ENCODE measurements around the gene MED13L. TPM values are rescaled to one million over a fixed set of nuclear protein-coding genes. Genes with fewer than 3 reads are reported as not detected.

The MED13L gene
- total and polyA plus RNA-seq, 2 of the 8 experiments (the other 6 are each of a cell fraction or from before 2014, with no cell fraction given) = 15.9 to 51.7 TPM

DNA sequence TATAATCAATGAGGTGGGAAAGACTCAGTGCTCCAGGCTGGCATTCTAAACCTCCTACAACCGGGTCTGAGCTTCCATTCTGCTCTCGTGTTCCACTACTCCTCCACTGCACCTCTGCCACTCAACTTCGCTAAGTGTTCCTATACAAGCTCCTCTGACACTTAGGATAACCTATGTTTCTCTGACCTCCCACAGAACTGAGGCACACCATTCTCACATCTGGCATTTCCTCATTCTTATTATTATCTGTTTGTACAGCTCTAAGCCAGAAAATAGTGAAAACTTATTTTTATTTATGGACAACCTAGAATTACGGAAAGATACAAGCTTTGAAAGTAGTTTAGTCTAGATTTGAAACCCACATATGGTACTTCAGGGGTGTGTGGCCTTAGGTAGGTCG, 127.0 kb downstream of the MED13L start:
- H4K5ac ChIP-seq (ENCODE audit: insufficient read length, low read depth, low read length) = no peak overlapping the region
- H3K4me1 ChIP-seq (replicated peaks in 1 of 4; ENCODE audit: control insufficient read depth in 3 of 4, insufficient read depth in 4 of 4, low read length in 3 of 4) = peaks cover 0 to 18% (median 8%) of the 10 kb centered on the region in 4 experiments; a peak in 3 of 7 replicates
- ChIA-PET CTCF (ENCODE audit: partially characterized antibody) (interaction anchor here (0.6 to 1.1 kb wide), 2 partner anchors 13 to 105 kb away, joined by 3 read pairs; no protein-coding TSS in a partner anchor), POLR2A (ENCODE audit: partially characterized antibody) (no interaction called here)
- no peak overlapping the region for H3K4me2 ChIP-seq (ENCODE audit: insufficient read depth in 1 of 2, low read depth in 2 of 2, low read length in 2 of 2)
- DNase-seq (ENCODE audit: low read depth in 1 of 2, low spot score in 2 of 2) = no peak
- no peak overlapping the region for H3K23ac ChIP-seq (ENCODE audit: insufficient read length)
- no peak overlapping the region for H2BK5ac ChIP-seq (ENCODE audit: low read depth, low read length)
- H3K14ac ChIP-seq (ENCODE audit: insufficient read length) = no peak overlapping the region
- H4K8ac ChIP-seq (ENCODE audit: extremely low read depth, insufficient read depth, low read length) = no peak overlapping the region
- H3K18ac ChIP-seq (ENCODE audit: extremely low read depth, low read length) = no peak overlapping the region
- H3K27me3 ChIP-seq (replicated peaks in 1 of 4; ENCODE audit: control insufficient read depth in 3 of 4, extremely low read depth in 1 of 4, insufficient read depth in 3 of 4, low read length in 3 of 4) = no peaks in the 10 kb centered on the region
- no peak overlapping the region for H3K9ac ChIP-seq (replicated peaks in 1 of 4; ENCODE audit: extremely low read depth in 1 of 4, low read depth in 3 of 4, low read length in 3 of 4)
- no peak overlapping the region for H2BK120ac ChIP-seq (replicated peaks; ENCODE audit: low read depth, low read length)
- no peaks in the 10 kb centered on the region for H3K9me3 ChIP-seq (ENCODE audit: insufficient read depth in 2 of 2, low read depth in 1 of 2, low read length in 1 of 2)
- peaks cover 0 to 88% of the 10 kb centered on the region in 2 experiments; a peak in 3 of 4 replicates for H3K79me2 ChIP-seq (ENCODE audit: control insufficient read depth in 1 of 2, insufficient read depth in 2 of 2, low read length in 2 of 2)
- peaks cover 0 to 4% of the 10 kb centered on the region in 2 experiments for H4K20me1 ChIP-seq (replicated peaks in 1 of 2; ENCODE audit: control insufficient read depth in 1 of 2, insufficient read depth in 2 of 2, low read length in 2 of 2)
- H3K4ac ChIP-seq (replicated peaks; ENCODE audit: insufficient read length, low read depth, low read length) = no peak overlapping the region
- H2BK12ac ChIP-seq (ENCODE audit: low read depth, low read length) = no peak overlapping the region
- H2AFZ ChIP-seq (ENCODE audit: low read length) = no peak overlapping the region
- no peak overlapping the region for H3K56ac ChIP-seq (replicated peaks; ENCODE audit: insufficient read length, low read depth, low read length)
- WGBS, 2 experiments (ENCODE audit: extremely low coverage in 1 of 2, insufficient coverage in 1 of 2, insufficient read length in 1 of 2, insufficient replicate concordance in 2 of 2, low coverage in 1 of 2, low lambda C conversion rate in 2 of 2, missing lambda C conversion rate in 1 of 2) = 91% methylated on average over 5 of the region's 5 CpGs; no CpG with 5 or more reads in 1 of the 2 experiments
- H2BK15ac ChIP-seq (ENCODE audit: low read length) = no peak overlapping the region
- no peaks in the 10 kb centered on the region for H3K23me2 ChIP-seq (ENCODE audit: low read depth, low read length)
- H2AK5ac ChIP-seq (ENCODE audit: low read depth, low read length) = no peak overlapping the region
- peaks cover 9% of the 10 kb centered on the region for H3K79me1 ChIP-seq (ENCODE audit: low read depth, low read length)
- TF ChIP-seq RFX5 (IDR thresholded peaks at IDR 0.05; ENCODE audit: borderline replicate concordance, low read depth, low read length) = no peak
- no peak for TF ChIP-seq NRF1 (IDR thresholded peaks at IDR 0.05; ENCODE audit: low read depth, low read length)
- TF ChIP-seq TAF1 (IDR thresholded peaks at IDR 0.05; ENCODE audit: low read depth, low read length) = no peak
- TF ChIP-seq ASH2L (IDR thresholded peaks at IDR 0.05; ENCODE audit: low read length) = no peak
- TF ChIP-seq EZH2 (IDR thresholded peaks at IDR 0.05; ENCODE audit: low read depth, low read length, severe bottlenecking) = no peak
- no peak overlapping the region for H3K4me3 ChIP-seq (ENCODE audit: extremely low read depth in 1 of 4, insufficient read depth in 2 of 4, low read depth in 3 of 4, low read length in 4 of 4)
- no peak overlapping the region for H2BK20ac ChIP-seq (ENCODE audit: low read length)
- FAIRE-seq = no peak
- H3K36me3 ChIP-seq (ENCODE audit: control insufficient read depth in 2 of 4, insufficient read depth in 4 of 4, low read length in 3 of 4) = no peaks in the 10 kb centered on the region
- H4K91ac ChIP-seq (replicated peaks; ENCODE audit: insufficient read length, low read length) = no peak overlapping the region
- no peak overlapping the region for H3K27ac ChIP-seq (ENCODE audit: low read depth, low read length)
